Activated CD8-positive, alpha-beta memory T cell treated with anti-CD3 and anti-CD28 coated beads for 48 hours (primary cell): ENCODE measurements around the gene IFT57.
"Not testable (repeated sequence)": the region's sequence is repeated elsewhere in the genome, so short reads cannot be mapped to it uniquely, and the experiment has no call there.

Experiments
- DNase-seq, 3 experiments: peaks; one replicate each; pipeline ENCODE4 v3.0.0-alpha.2; 2020; ENCODE audit warnings: low read depth in 2 of 3, low spot score in 2 of 3

The IFT57 gene, protein sequence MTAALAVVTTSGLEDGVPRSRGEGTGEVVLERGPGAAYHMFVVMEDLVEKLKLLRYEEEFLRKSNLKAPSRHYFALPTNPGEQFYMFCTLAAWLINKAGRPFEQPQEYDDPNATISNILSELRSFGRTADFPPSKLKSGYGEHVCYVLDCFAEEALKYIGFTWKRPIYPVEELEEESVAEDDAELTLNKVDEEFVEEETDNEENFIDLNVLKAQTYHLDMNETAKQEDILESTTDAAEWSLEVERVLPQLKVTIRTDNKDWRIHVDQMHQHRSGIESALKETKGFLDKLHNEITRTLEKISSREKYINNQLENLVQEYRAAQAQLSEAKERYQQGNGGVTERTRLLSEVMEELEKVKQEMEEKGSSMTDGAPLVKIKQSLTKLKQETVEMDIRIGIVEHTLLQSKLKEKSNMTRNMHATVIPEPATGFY

DNA sequence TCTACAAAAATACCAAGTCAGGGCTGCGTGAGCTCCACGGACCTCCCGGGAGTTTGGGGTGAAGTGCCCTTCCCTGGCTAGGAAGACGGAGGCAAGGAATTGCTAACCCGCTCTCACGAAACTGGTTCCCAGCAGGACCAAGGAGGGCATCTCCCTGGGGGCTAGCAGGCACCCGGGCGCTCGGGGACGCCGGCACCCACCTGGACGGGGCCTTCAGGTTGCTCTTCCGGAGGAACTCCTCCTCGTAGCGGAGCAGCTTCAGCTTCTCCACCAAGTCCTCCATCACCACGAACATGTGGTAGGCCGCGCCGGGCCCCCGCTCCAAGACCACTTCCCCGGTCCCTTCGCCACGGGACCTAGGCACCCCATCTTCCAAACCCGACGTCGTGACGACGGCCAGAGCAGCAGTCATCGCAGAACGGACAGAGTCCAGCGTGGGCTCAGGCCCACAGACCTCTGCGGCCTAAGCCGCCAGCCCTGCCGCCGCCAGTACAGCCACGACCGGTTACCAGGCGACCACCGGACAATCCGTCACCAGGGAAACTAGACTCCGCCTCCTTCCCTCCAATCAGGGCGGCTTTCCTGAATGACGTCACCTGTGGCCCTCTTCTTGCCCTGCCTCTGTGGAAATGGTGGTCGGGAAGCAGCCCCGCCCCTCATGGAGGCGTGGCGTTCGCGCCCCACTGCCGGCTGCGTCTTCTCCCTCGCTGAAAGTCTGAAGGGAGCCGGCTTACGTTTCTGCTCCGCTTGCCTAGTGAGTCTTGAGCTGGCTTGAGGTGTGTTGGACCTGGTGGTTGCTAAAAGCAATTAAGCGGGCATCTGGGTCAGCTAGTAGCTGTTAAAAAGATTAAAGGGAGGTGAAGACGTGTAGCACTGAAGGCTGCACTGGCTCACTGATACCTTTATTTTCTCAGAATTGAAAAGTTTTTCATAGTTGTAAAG lies at the start of gene IFT57:
Gene IFT57, minus strand, starts transcription at position 514 of the 942 bp plus-strand sequence. Its CDS starts 102 bp downstream, at position 412.
- DNase-seq: peak; percentile 86 to 90 (median 88)

DNA sequence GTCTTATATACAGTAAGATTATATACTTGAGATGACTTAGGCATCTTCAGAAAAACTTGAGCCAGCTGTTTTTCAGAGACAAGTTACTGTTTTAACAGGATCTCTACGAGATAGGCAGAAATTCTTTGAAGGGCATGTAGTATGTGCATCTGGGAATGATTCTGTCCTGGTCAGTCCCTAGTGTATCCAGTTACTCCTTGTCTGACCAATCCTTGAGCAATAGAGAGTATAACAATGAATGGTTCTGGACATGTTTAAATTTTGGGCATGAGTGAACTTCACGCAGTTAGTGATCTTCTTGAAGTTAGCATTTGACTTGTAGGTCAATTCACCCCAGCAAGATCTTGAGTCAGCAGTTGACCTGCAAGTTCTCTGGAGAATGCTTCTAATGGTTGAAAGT lies 49.4 kb upstream of the IFT57 start:
- no peak for DNase-seq

DNA sequence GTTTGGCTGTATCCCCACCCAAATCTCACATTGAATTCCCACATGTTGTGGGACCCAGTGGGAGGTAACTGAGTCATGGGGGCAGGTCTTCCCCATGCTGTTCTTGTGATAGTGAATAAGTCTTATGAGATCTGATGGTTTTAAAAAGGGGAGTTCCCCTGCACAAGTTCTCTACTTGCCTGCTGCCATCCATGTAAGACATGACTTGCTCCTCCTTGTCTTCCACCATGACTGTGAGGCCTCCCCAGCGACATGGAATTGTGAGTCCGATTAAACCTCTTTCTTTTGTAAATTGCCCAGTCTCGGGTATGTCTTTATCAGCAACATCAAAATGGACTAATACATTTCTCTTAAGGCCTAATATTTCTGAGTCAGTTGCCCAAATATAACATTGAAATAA lies 46.0 kb upstream of the IFT57 start:
- not testable (repeated sequence) for DNase-seq

DNA sequence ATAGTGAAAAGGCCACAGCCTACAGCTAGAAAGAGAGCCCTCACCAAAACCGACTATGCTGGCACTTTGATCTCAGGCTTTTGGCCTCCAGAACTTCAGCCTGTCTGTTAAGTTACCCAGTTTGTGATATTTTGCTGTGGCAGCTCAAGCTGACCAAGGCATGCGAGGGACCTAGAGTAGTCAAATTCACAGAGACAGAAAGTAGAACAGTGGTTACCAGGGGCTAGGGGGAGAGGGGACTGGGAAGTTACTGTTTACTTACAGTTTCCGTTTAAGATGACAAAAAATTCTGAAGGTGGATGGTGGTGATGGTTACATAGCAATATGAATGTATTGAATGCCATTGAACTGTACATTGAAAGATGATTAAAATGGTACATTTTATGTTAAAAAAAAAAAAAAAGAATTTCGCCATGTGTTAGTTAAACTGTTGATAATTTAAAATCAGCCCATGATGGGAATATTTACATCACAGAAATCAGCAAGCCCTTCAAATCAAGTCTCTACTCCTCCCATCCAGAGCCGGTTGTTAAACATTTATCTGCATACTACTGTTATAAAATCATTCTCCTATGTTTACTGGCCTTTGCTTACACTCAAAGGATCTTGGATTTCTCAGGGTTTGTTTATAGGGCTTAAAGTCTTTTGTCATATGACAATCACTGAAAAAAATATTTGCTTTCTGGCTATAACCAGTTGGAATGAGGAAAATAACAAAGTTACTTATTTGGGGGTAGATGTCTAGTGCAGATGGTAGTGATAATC lies 42.5 kb upstream of the IFT57 start:
- DNase-seq: not testable (repeated sequence)

- DNase-seq: no peak
Observed at GRCh38 chr3:108255131-108255530, 32.9 kb upstream of the IFT57 start.

DNA sequence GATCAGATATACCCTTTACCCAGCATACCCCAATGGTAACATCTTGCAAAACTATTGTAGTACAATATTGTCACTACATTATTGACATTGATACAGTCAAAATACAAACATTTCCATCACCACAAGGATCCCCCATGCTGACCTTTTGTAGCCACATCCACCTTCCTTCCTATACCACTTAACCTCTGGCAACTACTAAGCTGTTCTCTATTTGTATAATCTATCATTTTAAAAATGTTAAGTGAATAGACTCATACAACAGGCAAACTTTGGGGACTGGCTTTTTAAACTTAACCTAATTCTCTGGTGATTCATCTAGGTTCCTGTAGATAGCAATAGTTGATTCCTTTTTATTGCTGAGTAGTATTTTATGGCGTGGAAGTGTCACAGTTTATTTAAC lies 29.6 kb upstream of the IFT57 start:
- no peak for DNase-seq

GRCh38 chr3:108251265-108251664 lies 29.0 kb upstream of the IFT57 start:
- no peak for DNase-seq

GRCh38 chr3:108250626-108251025 lies 28.4 kb upstream of the IFT57 start:
- no peak for DNase-seq

GRCh38 chr3:108243243-108243642 lies 21.0 kb upstream of the IFT57 start:
- DNase-seq: no peak

DNA sequence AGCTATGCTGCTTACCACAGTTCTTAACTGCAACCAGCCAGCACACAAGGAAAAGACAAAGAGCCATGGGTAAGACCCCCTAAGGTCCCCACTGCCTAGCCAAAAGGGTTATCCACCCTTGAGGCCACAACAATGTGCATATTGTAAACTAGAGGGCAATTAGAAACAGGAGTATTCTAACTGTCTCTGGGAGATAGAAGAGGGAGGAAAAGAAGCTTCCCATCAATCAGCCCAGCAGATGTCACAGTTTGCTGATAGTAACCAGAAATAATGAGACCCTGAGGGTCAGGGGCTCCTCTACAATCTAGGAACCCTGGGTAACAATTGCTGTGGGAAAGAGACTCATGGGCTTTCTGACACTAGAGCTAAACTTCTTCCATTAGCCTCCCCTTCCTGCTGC lies 20.6 kb upstream of the IFT57 start:
- no peak for DNase-seq

- DNase-seq: no peak
Observed at GRCh38 chr3:108241721-108242120, 19.5 kb upstream of the IFT57 start.

DNA sequence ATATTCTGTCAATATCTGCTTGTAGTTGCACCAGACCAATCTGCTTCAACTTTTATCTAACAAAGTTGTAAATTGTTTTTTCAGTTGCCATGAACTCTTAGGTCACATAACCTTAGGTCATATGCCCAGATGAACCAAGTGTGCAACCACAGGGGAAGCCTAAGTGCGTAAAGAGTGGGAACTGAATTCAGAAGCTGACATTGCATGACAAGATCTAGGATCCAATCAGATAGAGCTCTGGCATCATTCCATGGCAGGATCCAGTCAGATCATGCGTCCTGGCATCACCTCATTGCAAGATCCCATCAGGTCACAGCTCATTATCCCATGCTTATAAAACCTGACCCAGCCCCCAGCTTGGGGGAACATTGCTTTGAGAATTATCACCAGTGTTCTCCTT lies 18.9 kb upstream of the IFT57 start:
- DNase-seq: no peak

DNA sequence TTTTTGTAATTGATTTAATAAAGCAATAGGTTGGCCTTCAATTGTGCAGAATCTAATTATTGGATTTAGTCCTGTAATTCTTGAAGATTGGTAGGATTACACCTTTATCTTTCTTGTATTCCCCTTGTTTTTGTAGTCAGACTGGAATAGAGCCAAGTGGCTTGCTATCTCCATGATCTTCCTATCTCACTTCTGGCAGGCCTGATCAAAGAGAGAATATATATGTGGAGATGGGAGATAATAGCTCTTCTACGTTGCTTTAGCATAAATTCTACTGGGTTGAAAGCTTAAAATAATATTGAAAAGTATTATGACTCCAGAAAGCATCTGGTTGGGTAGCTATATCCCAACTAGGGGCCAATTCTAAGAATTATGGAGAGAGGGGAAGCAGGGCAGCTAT lies 16.9 kb upstream of the IFT57 start:
- no peak for DNase-seq

- no peak for DNase-seq
Observed at GRCh38 chr3:108235290-108235689, 13.1 kb upstream of the IFT57 start.

DNA sequence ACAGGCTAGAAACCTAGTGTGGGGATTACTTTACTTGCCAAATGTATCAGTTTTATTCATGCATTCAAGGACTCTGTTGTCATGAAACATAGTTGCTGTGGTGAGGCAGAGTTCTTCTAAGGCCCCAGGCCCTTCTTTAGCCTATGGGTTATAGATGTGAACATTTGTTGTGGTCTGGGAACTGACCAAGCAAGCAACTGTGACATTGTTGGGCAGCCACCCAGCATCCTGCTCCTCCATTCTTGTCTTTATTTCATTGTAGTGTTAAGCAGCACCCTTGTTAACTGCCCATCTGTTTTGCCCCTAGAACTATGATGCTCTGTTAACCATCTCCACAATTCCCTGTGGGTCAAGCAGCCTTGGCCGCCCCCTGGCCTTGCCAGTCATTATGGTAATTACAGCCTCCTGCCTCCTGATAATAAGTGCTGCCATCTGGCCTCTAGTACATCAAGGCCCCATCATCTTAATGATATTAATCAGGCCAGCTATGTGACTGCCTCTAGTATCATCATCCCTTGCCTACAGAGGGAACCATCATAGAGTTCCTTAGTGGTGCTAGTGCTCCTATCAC lies 12.2 kb upstream of the IFT57 start:
- DNase-seq: no peak

DNA sequence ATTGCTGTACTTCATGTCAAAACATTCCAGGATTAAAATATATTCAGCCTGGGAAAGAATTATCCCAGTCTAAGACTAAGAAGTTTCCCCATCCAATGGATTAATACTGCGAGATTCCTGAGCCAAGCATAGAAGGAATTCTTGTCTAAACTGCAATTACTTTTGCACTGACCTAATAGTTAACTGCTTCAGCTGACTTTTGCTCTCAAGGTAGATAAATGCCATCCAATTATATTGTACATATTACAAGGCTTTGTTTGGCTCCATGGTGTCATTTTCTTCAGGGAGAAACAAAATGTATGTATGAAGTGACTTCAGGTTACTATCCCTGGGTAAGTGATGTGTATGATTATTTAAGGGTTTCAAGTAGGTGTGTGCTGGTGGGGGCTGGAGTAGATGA lies 6.1 kb upstream of the IFT57 start:
- DNase-seq: no peak

DNA sequence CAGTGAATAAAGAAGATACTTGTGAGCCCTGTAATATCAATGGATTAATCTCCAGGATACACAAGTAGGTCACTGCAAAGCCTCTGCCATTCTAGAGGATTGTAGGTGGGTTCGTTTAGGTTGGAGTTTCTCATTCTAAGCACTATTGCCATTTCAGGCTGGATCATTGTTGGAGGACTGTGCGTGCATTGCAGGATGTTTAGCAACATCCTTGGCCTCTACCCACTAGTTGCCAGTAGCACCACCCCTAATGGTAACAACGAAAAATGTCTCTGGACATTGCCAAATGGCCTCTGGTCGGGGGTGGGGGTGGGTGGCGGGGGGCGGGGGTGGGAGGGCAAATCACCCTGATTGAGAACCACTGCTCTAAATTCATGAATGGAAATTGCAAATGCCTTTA lies 4.9 kb upstream of the IFT57 start:
- DNase-seq: no peak

GRCh38 chr3:108225221-108225620 lies 3.0 kb upstream of the IFT57 start:
- DNase-seq: no peak

GRCh38 chr3:108223928-108224327 lies 1.7 kb upstream of the IFT57 start:
- no peak for DNase-seq

DNA sequence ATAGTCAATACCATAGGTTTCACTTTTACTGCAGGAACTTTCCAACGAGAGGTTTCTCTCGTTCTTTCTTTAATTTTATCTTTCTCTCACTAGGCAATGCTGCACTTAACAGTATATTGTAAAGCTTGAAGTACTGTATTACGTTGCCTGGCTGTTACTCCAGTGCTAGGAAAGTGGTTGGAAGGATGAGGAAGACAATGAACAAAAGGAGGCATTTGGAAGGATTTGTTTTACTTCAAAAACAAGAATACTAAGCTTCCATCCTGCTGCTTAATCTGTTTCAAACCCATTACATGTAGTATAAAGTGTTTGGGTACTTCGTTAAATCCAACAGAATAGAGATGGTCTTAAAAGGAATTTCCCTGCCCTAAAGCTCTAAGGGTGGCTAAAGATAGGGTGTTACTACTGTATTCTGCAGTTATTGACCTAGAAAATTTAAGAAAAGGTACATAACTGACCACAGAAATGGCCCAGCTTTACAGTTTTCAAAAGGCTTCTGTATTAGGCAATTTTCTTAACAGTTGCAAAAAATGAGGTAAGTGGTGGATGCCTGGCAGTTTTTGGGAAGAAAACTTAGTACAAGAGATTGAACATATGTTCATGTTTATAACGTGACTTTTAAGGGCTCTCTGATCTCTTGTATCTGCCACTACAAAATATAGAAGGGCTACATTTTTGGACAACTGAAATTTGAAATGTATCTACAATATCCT lies 785 bp upstream of the IFT57 start:
- no peak for DNase-seq
